ENCODE measurements around the gene TMC5.

DNA sequence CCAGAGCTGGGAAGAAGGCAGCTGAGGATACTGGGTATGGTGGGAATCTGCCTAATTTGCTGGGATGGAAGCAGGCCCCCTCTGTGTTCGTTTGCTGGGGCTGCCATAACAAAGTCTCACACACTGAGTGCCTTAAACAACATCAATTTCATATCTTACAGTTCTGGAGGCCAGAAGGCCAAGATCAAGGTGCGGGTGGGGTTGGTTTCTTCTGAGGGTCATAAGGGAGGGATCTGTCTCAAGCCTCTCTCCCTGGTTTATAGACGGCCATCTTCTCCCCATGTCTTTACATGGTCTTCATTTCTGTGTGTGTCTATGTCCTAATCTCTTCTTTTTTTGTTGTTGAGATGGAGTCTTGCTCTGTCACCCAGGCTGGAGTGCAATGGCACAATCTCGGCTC lies 68.4 kb downstream of the TMC5 start:
- TF ChIP-seq, protein P1, sequence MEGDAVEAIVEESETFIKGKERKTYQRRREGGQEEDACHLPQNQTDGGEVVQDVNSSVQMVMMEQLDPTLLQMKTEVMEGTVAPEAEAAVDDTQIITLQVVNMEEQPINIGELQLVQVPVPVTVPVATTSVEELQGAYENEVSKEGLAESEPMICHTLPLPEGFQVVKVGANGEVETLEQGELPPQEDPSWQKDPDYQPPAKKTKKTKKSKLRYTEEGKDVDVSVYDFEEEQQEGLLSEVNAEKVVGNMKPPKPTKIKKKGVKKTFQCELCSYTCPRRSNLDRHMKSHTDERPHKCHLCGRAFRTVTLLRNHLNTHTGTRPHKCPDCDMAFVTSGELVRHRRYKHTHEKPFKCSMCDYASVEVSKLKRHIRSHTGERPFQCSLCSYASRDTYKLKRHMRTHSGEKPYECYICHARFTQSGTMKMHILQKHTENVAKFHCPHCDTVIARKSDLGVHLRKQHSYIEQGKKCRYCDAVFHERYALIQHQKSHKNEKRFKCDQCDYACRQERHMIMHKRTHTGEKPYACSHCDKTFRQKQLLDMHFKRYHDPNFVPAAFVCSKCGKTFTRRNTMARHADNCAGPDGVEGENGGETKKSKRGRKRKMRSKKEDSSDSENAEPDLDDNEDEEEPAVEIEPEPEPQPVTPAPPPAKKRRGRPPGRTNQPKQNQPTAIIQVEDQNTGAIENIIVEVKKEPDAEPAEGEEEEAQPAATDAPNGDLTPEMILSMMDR (IDR thresholded peaks at IDR 0.05), result no peak
- TF ChIP-seq POLR2A (IDR thresholded peaks at IDR 0.05), result no peak
- no peak for TF ChIP-seq EP300 (IDR thresholded peaks at IDR 0.05)

Data from upper lobe of left lung (tissue), 4 donors.